IPS-18a (cell line): ENCODE data around the gene RNF220.

Source experiments
- H3K27ac ChIP-seq: one replicate; pipeline ENCODE4 v1.5.1; 2013; ENCODE audit warnings: low read length
- H3K27me3 ChIP-seq: one replicate; pipeline ENCODE4 v1.6.1; 2013; ENCODE audit warnings: mild to moderate bottlenecking, low read length; ENCODE audit not compliant: control insufficient read depth, insufficient read depth
- H3K36me3 ChIP-seq: one replicate; pipeline ENCODE4 v1.6.1; 2013; ENCODE audit warnings: low read depth, low read length; ENCODE audit not compliant: control insufficient read depth
- H3K4me1 ChIP-seq: one replicate; pipeline ENCODE4 v1.6.1; 2013; ENCODE audit warnings: low read depth, low read length; ENCODE audit not compliant: control insufficient read depth
- H3K4me3 ChIP-seq: one replicate; pipeline ENCODE4 v1.5.1; 2013; ENCODE audit warnings: low read length
- H3K9ac ChIP-seq: one replicate; pipeline ENCODE4 v1.6.1; 2013; ENCODE audit warnings: mild to moderate bottlenecking, low read length, moderate library complexity
- H3K9me3 ChIP-seq: one replicate; pipeline ENCODE4 v1.6.1; 2013; ENCODE audit warnings: low read depth, low read length; ENCODE audit not compliant: control insufficient read depth

The RNF220 gene

DNA sequence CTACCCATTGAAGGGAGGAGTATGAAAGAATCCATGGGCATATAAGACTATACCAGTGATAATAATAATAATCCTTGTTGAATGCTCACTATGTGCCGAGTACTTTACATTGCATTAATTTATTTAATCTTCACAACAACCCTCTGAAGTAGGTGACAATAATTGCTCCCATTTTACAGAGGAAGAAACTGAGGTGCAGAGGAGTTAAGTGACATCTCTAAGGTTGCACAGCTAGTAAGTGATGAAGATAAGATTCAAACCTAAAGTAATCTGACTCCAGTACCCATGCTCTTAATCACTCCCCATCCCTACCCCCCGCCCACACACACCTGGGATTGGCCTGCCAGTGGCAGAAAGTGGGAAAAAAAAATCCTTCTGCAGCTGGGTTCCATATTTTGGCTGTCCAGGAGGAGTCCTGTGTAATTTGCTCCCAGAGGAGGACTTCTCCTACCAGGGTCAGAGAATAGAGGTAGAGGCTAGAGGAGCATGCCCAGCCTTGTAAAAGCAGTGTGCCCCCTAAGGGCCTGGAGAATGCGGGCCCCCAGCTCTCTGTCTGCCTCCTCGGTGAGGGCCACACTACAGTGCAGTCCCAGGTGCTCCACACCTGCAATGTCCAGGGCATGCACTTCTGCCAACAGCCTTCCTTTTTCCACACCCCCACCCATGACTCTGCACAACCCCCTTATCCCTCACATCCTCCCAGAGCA lies 211.4 kb downstream of the RNF220 start:
- H3K4me1 ChIP-seq, result no peaks in the 10 kb centered on the region
- H3K36me3 ChIP-seq, result no peaks in the 10 kb centered on the region
- H3K27ac ChIP-seq, result no peak overlapping the region
- H3K9ac ChIP-seq, result no peak overlapping the region
- peak overlapping the region; percentile 52 for H3K4me3 ChIP-seq
- H3K27me3 ChIP-seq, result peaks cover 16% of the 10 kb centered on the region
- H3K9me3 ChIP-seq, result no peaks in the 10 kb centered on the region

DNA sequence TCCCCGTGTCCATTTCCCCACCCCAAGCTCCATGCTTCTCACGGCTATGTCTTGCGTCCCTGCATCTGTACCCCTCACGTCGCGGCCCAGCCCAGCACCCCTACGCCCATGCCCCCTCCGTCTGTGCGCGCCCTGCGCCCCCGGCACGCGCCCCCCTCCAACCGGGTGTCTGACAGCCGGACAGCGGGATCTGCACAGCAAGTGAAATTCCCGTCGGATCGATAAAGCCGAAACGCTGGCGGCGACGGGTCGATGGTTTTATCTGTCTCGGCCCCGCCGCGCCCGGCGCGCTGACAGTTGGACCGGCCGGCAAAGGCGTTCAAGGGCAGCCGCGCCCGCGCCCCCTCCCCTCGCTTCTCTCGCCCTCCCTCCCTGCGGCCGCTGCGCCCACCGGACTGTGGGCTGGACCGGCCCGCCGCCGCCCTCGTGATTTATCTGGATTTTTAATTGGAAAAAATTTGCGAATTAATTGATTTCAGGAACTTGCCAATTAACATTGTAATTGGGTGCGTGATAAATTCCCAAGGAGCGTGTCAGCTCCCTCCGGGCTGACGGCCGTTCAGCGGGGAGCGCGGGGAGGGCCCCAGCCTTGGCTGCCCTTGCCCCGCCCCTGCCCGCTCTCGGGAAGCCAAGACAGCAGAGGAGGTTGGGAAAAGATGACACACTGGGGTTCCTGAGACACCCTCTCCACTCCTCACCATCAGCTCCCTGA lies 212.1 kb downstream of the RNF220 start:
- H3K9me3 ChIP-seq, result no peaks in the 10 kb centered on the region
- H3K4me3 ChIP-seq, result peak overlapping the region; percentile 52
- no peaks in the 10 kb centered on the region for H3K36me3 ChIP-seq
- H3K27me3 ChIP-seq, result peaks cover 16% of the 10 kb centered on the region
- H3K27ac ChIP-seq, result no peak overlapping the region
- H3K4me1 ChIP-seq, result no peaks in the 10 kb centered on the region
- H3K9ac ChIP-seq, result no peak overlapping the region

DNA sequence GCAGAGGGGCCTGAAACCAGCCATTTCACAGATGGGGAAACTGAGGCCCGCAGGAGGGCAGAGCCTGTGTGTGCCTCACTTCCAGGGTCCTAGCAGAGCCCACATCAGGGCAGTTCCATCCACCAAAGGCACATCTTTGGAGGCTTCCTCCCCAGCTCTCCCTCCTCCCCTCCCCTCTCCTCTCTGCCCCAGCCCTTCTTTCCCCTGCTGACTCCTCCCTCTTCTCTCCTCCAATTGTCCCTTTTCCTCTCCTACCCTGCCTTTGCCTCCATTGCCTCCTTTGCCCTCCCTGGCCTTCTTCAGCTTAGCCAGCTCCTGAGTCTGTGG lies 212.6 kb downstream of the RNF220 start:
- H3K36me3 ChIP-seq, result no peaks in the 10 kb centered on the region
- H3K27me3 ChIP-seq, result peaks cover 16% of the 10 kb centered on the region
- no peak overlapping the region for H3K27ac ChIP-seq
- H3K9ac ChIP-seq, result no peak overlapping the region
- no peaks in the 10 kb centered on the region for H3K9me3 ChIP-seq
- peak overlapping the region; percentile 52 for H3K4me3 ChIP-seq
- H3K4me1 ChIP-seq, result no peaks in the 10 kb centered on the region

DNA sequence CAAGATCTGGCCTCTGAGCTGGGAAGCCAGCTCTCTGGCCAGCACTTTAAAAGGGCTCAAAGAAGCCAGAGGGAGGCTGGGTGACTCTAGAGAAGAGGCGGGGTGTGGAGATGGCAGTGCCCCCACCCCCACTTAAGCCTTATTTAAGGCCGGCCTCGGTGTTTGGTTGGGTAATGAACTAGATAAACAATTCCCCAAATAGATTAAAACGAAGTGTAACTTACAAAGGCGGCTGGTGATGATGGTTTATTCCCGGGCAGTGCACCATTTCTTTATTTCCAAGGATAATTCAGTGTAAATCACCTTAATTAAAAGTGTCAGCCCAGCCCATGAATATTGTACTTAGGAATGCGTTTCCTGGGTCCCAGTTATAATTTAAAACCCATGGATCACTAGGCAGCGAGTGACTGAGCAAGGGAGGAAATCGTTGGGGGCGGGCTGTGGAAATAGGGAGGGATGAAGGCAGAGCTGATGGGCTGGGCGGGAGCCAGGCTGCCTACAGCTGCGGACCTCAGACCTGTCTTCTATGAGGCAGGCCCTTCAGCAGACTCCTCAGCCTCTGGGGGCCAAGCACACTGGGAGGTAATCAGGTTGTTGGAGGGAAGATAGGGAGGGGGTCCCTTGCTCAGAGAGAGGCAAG lies 214.3 kb downstream of the RNF220 start:
- Histone ChIP-seq H3K4me1 (no peaks in the 10 kb centered on the region), H3K4me3 (no peak overlapping the region), H3K27me3 (peaks cover 16% of the 10 kb centered on the region), H3K36me3 (no peaks in the 10 kb centered on the region), H3K9ac (no peak overlapping the region), H3K9me3 (no peaks in the 10 kb centered on the region), H3K27ac (no peak overlapping the region)

DNA sequence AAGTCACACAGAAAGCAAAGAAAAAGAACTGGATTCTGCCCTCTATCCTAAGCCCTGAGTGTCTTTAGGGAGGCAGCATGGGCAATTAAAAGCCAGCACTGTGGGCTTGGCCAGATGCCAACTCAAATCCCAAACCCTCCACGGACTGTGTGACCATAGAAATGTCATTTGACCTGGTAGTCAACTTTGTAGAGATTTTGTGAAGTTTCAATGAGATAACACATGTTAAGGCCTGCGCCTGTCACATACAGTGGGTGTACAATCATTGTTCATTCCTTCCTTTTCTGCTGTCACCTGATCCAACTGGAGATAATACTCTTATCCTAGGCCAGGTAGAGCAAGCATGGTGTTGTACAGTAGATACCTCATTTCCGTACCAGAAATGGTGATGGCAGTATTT lies 215.0 kb downstream of the RNF220 start:
- H3K9me3 ChIP-seq, result no peaks in the 10 kb centered on the region
- H3K27ac ChIP-seq, result no peak overlapping the region
- H3K4me3 ChIP-seq, result no peak overlapping the region
- H3K27me3 ChIP-seq, result peaks cover 16% of the 10 kb centered on the region
- H3K36me3 ChIP-seq, result no peaks in the 10 kb centered on the region
- no peaks in the 10 kb centered on the region for H3K4me1 ChIP-seq
- no peak overlapping the region for H3K9ac ChIP-seq

DNA sequence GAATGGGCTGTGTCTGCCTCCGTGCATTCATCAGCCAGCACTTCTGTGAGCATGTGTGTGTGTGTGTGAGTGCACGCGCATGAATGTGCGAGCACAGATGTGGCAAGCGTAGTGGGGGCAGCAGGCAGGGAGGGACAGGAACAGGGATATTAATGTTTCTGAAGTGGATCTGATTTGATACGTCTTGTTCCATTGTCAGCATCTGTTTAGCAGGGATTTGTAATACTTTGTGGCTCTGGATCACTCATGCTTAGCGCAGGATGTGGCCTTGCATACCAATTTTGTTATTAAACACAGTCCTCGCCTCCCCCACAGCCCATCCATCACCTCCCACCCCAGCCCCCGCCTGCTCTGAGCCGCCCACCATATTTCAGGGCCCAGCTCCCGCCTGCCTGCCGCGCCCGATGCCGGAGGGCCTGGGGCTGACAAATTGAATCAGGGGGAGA lies 216.8 kb downstream of the RNF220 start:
- H3K4me1 ChIP-seq, result no peaks in the 10 kb centered on the region
- H3K36me3 ChIP-seq, result no peaks in the 10 kb centered on the region
- no peak overlapping the region for H3K27ac ChIP-seq
- H3K9me3 ChIP-seq, result no peaks in the 10 kb centered on the region
- H3K4me3 ChIP-seq, result no peak overlapping the region
- H3K9ac ChIP-seq, result no peak overlapping the region
- peaks cover 6% of the 10 kb centered on the region for H3K27me3 ChIP-seq

DNA sequence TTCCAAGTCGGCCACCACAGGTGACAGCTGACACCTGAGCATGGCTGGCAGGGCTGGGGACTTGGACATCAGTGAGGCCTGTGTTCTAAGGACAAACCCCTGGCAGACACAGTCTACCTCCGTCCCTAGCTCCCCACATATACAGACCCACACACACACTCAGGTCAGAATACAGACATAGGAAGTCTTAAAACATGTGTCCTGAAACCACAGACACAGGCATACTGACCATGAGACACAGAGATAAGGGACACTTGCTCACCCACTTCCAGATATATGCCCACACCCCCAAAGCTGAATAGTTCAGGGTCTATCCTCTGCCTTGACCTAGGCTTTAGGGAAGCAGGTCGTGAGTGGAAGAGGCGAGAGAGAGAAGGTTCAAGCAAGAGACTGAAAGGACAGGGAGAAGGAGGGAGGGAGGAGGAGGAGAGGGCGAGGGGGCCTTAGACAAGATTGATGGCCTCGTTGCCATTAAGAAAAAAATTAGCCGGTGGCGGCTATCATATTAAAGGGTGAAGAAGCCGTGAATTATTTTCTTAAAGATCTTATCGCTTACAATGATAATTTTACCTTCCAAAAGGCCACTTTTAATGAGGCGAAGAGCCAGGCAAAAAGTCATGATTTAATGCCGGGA lies 219.3 kb downstream of the RNF220 start:
- H3K9me3 ChIP-seq, result no peaks in the 10 kb centered on the region
- no peaks in the 10 kb centered on the region for H3K27me3 ChIP-seq
- no peak overlapping the region for H3K4me3 ChIP-seq
- no peaks in the 10 kb centered on the region for H3K36me3 ChIP-seq
- H3K27ac ChIP-seq, result no peak overlapping the region
- no peak overlapping the region for H3K9ac ChIP-seq
- H3K4me1 ChIP-seq, result no peaks in the 10 kb centered on the region

DNA sequence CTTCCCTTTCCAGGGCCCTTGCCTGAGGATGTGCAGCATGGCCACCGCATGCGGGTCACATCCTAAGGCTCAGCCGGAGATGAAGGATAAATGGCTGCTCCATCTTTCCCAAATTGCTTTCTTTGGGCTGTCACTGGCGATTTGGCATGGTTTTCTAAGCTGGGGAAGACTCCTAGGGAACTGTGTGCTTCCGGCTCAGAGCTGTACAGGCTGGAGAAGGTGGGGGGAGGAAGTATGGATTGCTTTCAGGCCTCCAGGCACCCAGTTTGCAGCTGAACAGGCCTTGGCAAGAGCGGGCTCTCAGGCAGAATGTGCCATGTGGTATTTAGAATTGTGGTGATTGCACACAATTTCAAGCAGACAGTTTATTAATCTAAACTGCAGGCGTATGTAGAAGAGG lies 220.3 kb downstream of the RNF220 start:
- H3K27ac ChIP-seq, result no peak overlapping the region
- no peaks in the 10 kb centered on the region for H3K36me3 ChIP-seq
- no peak overlapping the region for H3K4me3 ChIP-seq
- H3K9me3 ChIP-seq, result no peaks in the 10 kb centered on the region
- H3K4me1 ChIP-seq, result no peaks in the 10 kb centered on the region
- H3K9ac ChIP-seq, result no peak overlapping the region
- no peaks in the 10 kb centered on the region for H3K27me3 ChIP-seq

DNA sequence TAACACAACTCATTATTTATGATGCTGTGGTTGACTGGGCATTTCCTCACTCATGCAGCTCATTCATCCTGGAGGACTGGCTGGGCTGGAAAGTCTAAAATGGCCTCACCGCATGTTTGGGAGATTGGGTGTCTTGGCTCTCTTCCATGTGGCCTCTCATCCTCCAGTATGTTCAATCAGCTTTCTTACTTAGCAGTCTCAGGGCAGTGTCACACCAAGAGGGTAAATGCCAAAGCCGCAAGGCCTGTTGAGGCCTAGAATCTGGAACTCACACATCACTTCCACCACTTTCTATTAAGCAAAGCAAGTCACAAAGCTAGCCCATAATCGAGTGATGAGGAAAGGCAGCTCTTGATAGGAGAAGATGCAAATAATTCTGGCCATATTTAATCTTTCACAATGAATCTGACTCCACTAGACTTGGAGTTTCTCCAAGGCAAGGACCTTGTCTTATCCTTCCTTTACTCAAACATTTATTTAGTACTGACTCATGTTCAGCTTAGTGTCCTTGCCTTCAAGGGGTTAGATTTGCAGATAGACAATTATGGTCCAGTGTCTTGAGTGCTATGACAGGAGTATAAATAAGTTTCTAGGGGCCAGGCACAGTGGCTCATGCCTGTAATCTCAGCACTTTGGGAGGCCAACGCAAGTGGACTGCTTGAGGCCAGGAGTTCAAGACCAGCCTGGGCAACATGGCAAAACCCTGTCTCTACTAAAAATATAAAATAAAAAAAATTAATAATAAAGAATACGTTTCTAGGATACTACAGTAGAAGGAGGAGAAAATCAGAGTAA lies 224.1 kb downstream of the RNF220 start:
- no peak overlapping the region for H3K4me3 ChIP-seq
- no peak overlapping the region for H3K9ac ChIP-seq
- no peaks in the 10 kb centered on the region for H3K9me3 ChIP-seq
- H3K36me3 ChIP-seq, result peaks cover 12% of the 10 kb centered on the region
- no peaks in the 10 kb centered on the region for H3K27me3 ChIP-seq
- H3K4me1 ChIP-seq, result peaks cover 14% of the 10 kb centered on the region
- no peak overlapping the region for H3K27ac ChIP-seq

DNA sequence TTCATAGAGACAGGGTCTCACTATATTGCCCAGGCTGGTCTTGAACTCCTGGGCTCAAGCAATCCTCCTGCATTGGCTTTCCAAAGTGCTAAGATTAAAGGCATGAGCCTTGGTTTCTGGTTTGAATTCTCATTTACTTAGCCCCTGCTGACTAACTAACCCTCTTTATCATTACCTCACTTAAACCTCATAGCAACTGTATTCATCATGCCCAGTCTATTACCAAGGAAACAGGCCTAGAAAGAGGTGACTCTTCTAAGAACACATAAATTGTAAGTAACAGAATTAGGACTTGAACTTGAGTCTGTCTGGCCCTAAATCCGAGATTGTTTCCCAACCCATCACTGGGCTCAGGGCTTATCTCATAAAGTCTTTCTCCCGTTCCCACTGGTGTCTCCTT lies 225.1 kb downstream of the RNF220 start:
- no peak overlapping the region for H3K27ac ChIP-seq
- peaks cover 20% of the 10 kb centered on the region for H3K36me3 ChIP-seq
- peaks cover 14% of the 10 kb centered on the region for H3K4me1 ChIP-seq
- no peaks in the 10 kb centered on the region for H3K27me3 ChIP-seq
- H3K9ac ChIP-seq, result no peak overlapping the region
- H3K4me3 ChIP-seq, result no peak overlapping the region
- no peaks in the 10 kb centered on the region for H3K9me3 ChIP-seq

DNA sequence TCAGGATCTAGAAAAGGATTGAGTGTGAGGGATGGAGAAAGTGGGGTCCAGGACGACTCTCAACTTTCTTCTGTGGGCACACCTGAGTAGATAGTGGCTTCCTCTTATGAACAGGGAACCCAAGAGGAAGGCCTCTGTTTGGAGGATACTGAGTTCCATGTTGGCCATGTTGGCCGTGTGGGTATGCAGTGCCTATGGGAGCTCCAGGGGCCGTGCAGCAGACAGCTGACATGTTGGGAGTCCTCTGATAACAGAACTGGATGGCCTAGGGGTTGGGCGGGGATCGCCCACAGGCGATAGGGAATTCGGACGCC lies 226.2 kb downstream of the RNF220 start:
- peak overlapping the region; percentile 90 for H3K27ac ChIP-seq
- peaks cover 14% of the 10 kb centered on the region for H3K4me1 ChIP-seq
- no peaks in the 10 kb centered on the region for H3K9me3 ChIP-seq
- no peaks in the 10 kb centered on the region for H3K27me3 ChIP-seq
- H3K4me3 ChIP-seq, result peak overlapping the region; percentile 91
- H3K9ac ChIP-seq, result peak overlapping the region; percentile 88
- peaks cover 32% of the 10 kb centered on the region for H3K36me3 ChIP-seq
